Kidney (tissue), 14 donors: ENCODE results near the gene RRP1. TPM values are rescaled to one million over a fixed set of nuclear protein-coding genes. Genes with fewer than 3 reads are reported as not detected.

Experiments used
- DNase-seq, 5 donors: peaks; one replicate each; pipeline ENCODE4 v3.0.0-alpha.2; 2013 to 2020
- FAIRE-seq: peaks from 2 replicates; lab custom pipeline; 2012; peaks lifted over from hg19 to GRCh38; lab: Jason Lieb, UNC
- H3K27ac ChIP-seq, 2 donors: one replicate each; pipeline ENCODE4 v1.7.0; 2013; ENCODE audit warnings: low read depth in 2 of 2, low read length in 2 of 2, inconsistent platforms in 1 of 2
- H3K27me3 ChIP-seq: one replicate; pipeline ENCODE4 v1.7.1; 2013; ENCODE audit warnings: low read length, inconsistent platforms; ENCODE audit not compliant: control insufficient read depth, insufficient read depth
- H3K36me3 ChIP-seq, 3 donors: one replicate each; pipeline versions ENCODE4 v1.7.0 to v1.7.1; 2013; ENCODE audit warnings: low read length in 3 of 3, control low read depth in 1 of 3, inconsistent platforms in 1 of 3; ENCODE audit not compliant: insufficient read depth in 3 of 3, control insufficient read depth in 2 of 3
- H3K4me1 ChIP-seq, 3 donors: one replicate each; pipeline versions ENCODE4 v1.7.0 to v1.7.1; 2013; ENCODE audit warnings: low read length in 3 of 3, inconsistent platforms in 1 of 3, low read depth in 1 of 3; ENCODE audit not compliant: control insufficient read depth in 2 of 3, insufficient read depth in 2 of 3
- H3K4me3 ChIP-seq, 3 donors: one replicate each; pipeline versions ENCODE4 v1.7.0 to v1.8.1; 2013; ENCODE audit warnings: low read length in 3 of 3, control low read depth in 1 of 3, inconsistent platforms in 1 of 3
- H3K9ac ChIP-seq, 3 donors: one replicate each; pipeline versions ENCODE4 v1.7.0 to v1.7.1; 2013; ENCODE audit warnings: low read length in 3 of 3, control low read depth in 1 of 3, inconsistent platforms in 1 of 3
- H3K9me3 ChIP-seq, 3 donors: one replicate each; pipeline versions ENCODE4 v1.7.0 to v1.7.1; 2013; ENCODE audit warnings: low read length in 3 of 3, control low read depth in 1 of 3, inconsistent platforms in 1 of 3; ENCODE audit not compliant: control insufficient read depth in 2 of 3, insufficient read depth in 1 of 3
- CTCF ChIP-seq: IDR thresholded peaks from 3 replicates; pipeline ENCODE4 v1.5.1; 2012; ENCODE audit warnings: mild to moderate bottlenecking, moderate library complexity, borderline replicate concordance; ENCODE audit not compliant: insufficient read depth; ENCODE audit errors: extremely low read depth
- intact Hi-C: fragments of 100-400 bp; cut with DNase I; formaldehyde crosslinking; loops from one replicate; pipeline ENCODE4 v1.11.1; 2022
- polyA plus RNA-seq: library from polyadenylated mRNA; stranded (reverse); fragments of 350-450 nt; fragmentation: Illumina TruSeq; extraction: RNeasy Lipid Tissue Mini Kit (QIAGEN cat#74804); gene quantifications from one replicate; pipeline ENCODE4 v1.2.3, GENCODE V29; 2014; ENCODE audit warnings: low read depth, low replicate concordance; ENCODE audit not compliant: insufficient read depth
- total RNA-seq: library from RNA; stranded (reverse); fragmentation: NEBNext Ultra II Directional; extraction: Animal tissue kit (Norgen Biotek cat#: 25700); gene quantifications from one replicate; pipeline ENCODE4 v1.2.1, GENCODE V29; 2021
- donor health status: control.
- donor health status: control.
- donor health status: control.
- donor health status: control.
- donor health status: control.
- donor health status: DM: yes; HTN: yes; CAD: no.
- donor health status: Normal renal cell carcinoma (clear cell type).

The RRP1 gene
- total and polyA plus RNA-seq, 2 donors from 2014 or later = 12.9 to 18.7 TPM

GRCh38 chr21:43769325-43769958 is 19.9 kb upstream of the RRP1 start:
- intact Hi-C loops = no loop called here
- peaks cover 0 to 4% (median 3%) of the 10 kb centered on the region in 3 donors for H3K36me3 ChIP-seq
- DNase-seq = peak in 1 of 5 donors; percentile 37
- no peak overlapping the region for H3K4me3 ChIP-seq
- no peak overlapping the region for H3K27ac ChIP-seq
- FAIRE-seq = no peak
- H3K9me3 ChIP-seq = peaks cover 0 to 2% (median 0%) of the 10 kb centered on the region in 3 donors
- H3K4me1 ChIP-seq = peaks cover 0 to 11% (median 0%) of the 10 kb centered on the region in 3 donors
- H3K9ac ChIP-seq = no peak overlapping the region
- H3K27me3 ChIP-seq = no peaks in the 10 kb centered on the region
- no peak for TF ChIP-seq CTCF

GRCh38 chr21:43770066-43770655 is 19.2 kb upstream of the RRP1 start:
- FAIRE-seq (no peak), DNase-seq (no peak)
- H3K4me3 ChIP-seq = no peak overlapping the region
- H3K9me3 ChIP-seq = peaks cover 0 to 2% (median 0%) of the 10 kb centered on the region in 3 donors
- H3K4me1 ChIP-seq = peaks cover 0 to 13% (median 0%) of the 10 kb centered on the region in 3 donors
- TF ChIP-seq CTCF = no peak
- intact Hi-C loops = no loop called here
- H3K9ac ChIP-seq = no peak overlapping the region
- H3K27ac ChIP-seq = no peak overlapping the region
- peaks cover 0 to 4% (median 3%) of the 10 kb centered on the region in 3 donors for H3K36me3 ChIP-seq
- H3K27me3 ChIP-seq = no peaks in the 10 kb centered on the region

GRCh38 chr21:43771199-43771675 is 18.1 kb upstream of the RRP1 start:
- intact Hi-C loops = no loop called here
- DNase-seq = no peak
- Histone ChIP-seq H3K27me3 (no peaks in the 10 kb centered on the region), H3K9ac (no peak overlapping the region), H3K9me3 (peaks cover 0 to 2% (median 0%) of the 10 kb centered on the region in 3 donors), H3K27ac (no peak overlapping the region), H3K36me3 (peaks cover 0 to 4% (median 3%) of the 10 kb centered on the region in 3 donors), H3K4me1 (peaks cover 0 to 15% (median 0%) of the 10 kb centered on the region in 3 donors), H3K4me3 (no peak overlapping the region)
- no peak for TF ChIP-seq CTCF
- no peak for FAIRE-seq
